Skin epidermis (tissue), 12 donors: Measurements from ENCODE around the gene CENPA.
"Not testable (repeated sequence)": the region's sequence is repeated elsewhere in the genome, so short reads cannot be mapped to it uniquely, and the experiment has no call there.

ENCODE experiments used
- H3K27ac ChIP-seq, 21 experiments: fragments of 200-600 bp; sonication (generic) in 11 of 21; one replicate each; pipeline ENCODE4 v1.5.0; 2020; ENCODE audit warnings: mild to moderate bottlenecking in 3 of 21, inconsistent platforms in 2 of 21, moderate library complexity in 2 of 21
- H3K4me3 ChIP-seq, 7 experiments: fragments of 200-600 bp; sonication (generic) in 2 of 7; one replicate each; pipeline ENCODE4 v1.5.0; 2020; ENCODE audit warnings: inconsistent platforms in 2 of 7, mild to moderate bottlenecking in 2 of 7, moderate library complexity in 1 of 7

Gene CENPA

DNA sequence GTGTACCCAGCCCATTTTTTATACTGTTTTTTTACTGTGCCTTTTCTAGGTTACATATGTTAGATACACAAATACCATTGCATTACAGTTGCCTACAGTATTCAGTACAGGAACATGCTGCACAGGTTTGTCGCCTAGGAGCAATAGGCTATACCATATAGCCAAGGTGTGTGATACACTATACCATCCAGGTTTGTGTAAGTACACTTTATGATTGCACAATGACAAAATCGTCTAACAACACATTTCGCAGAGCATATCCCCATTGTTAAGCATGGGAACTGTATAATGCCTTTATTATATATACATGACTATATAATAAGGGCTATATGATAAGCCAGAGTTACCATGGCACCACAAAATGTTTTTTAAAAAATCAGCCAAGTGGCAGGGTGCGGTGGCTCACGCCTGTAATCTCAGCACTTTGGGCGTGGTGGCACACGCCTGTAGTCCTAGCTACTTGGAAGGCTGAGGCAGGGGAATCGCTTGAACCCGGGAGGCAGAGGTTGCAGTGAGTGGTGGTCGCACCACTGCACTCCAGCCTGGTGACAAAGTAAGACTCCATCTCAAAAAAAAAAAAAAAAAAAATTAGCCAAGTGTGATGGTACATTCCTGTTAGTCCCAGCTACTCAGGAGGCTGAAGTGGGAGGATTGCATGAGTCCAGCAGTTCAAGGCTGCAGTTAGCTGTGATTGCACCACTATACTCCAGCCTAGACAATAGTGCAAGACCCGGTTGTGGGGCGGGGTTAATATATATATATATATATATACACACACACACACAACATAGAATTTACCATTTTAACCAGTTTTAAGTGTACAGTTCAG lies 2.8 kb upstream of the CENPA start:
- H3K27ac ChIP-seq: peak overlapping the region in 1 of 21 experiments; percentile 29

DNA sequence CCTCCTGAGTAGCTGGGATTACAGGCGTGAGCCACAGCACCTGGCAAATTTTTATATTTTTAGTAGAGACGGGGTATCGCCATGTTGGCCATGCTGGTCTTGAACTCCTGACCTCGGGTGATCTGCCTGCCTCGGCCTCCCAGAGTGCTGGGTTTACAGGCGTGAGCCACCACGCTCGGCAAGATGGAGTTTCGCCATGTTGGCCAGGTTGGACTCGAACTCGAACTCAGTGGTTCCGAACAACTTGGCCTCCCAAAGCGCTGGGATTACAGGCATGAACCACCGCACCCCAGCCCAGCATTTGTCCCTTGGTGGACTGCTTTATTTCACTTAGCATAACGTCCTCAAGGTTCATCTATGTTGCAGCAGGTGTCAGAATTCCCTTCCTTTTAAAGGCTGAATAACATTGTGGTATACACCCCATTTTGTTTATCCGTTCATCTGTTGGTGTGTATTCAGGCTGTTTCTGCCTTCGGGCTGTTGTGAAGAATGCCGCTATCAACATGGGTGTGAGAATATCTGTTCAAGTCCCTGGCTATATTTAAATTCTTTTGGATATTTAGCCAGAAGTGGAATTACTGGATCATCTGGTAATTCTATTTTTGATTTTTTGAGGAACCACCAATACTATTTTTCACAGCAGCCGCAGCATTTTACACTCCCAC lies 1.2 kb upstream of the CENPA start:
- Histone ChIP-seq H3K4me3 (peak overlapping the region in 3 of 7 experiments; percentile 24 to 96 (median 96)), H3K27ac (peak overlapping the region in 5 of 21 experiments; percentile 9 to 69 (median 69))

More for the DNA sequence above, 2.8 kb upstream of the CENPA start:
- no peak overlapping the region for H3K4me3 ChIP-seq

DNA sequence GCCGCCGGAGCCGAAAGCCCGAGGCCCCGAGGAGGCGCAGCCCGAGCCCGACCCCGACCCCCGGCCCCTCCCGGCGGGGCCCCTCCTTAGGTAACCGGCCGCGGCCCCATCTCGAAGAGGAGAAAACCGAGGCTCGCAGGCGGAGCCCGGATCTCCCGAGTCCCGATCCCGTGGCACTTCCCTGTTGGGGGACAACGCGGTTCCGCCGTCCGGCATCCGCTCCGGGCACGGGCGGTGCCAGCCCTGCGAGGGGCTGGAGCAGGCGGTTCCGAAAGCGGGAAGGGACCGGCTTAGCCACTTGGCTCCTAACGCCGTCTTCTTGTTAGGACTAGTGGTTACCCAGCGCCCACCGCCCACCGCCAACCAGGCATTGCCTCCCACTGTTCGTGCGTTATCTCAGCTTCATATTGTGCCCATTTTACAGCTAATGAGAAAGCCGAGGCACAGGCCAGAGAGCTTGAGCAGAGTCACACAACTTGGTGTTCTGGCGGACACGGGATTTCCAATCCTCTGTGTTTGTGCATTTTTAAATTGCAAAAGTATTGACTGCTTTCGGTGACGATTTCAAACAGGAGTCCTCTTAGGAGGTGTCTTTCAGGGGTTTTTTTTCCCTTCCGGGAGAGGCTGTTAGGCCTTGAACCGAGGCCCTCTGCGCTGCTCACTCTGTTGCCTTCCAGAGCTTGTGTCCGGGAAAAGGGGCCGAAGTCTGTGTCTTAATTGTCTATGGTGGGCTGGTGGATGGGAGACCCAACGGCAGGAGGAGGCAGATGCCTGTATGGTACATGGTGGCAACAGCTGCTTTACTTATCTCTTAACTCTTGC lies 562 bp downstream of the CENPA start:
- Histone ChIP-seq H3K4me3 (peak overlapping the region; percentile 76 to 96 (median 89)), H3K27ac (peak overlapping the region in 12 of 21 experiments; percentile 12 to 72 (median 48))

DNA sequence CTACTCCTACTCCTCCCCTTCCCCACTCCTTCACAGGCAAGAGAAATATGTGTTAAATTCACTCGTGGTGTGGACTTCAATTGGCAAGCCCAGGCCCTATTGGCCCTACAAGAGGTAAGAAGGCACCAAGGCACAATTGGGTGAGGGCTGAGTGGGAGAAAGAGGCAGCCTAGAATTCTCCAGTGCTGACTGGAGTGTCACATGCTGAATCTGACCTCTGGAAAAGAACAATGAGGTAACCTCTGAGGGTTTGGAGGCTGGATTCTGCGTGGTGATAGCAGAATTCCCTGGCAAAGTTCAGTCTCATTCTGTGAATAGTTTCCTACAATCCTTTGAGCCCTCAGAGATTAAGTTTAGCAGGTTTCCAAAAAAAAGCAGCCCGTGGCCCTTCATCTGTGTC lies 6.9 kb downstream of the CENPA start:
- Histone ChIP-seq H3K27ac (no peak overlapping the region), H3K4me3 (no peak overlapping the region)

DNA sequence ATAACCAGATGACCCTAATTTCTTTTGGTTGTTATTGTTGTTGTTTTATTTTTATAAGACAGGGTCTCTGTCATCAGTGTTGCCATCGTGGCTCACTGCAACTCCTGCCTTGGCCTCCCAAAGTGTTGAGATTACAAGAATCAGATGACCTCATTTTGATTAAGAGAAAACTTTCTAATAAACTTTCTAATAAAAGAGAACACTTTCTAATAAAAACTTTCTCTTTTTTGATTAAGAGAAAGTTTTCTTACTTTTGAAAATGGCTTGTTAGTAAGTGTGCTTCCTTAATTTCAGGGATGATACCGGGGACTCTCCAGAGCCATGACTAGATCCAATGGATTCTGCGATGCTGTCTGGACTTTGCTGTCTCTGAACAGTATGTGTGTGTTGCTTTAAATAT lies 7.7 kb downstream of the CENPA start:
- H3K27ac ChIP-seq: no peak overlapping the region

DNA sequence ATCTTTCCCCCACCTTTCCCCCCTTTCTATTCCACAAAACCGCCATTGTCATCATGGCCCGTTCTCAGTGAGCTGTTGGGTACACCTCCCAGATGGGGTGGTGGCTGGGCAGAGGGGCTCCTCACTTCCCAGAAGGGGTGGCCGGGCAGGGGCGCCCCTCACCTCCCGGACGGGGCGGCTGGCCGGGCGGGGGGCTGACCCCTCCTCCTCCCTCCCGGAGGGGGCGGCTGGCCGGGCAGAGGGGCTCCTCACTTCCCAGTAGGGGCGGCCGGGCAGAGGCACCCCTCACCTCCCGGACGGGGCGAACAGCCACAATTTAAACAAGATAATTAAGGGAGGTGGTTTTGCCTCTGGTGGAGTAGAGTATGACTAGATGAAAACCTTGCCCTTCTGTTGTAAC lies 9.3 kb downstream of the CENPA start:
- H3K4me3 ChIP-seq, H3K27ac ChIP-seq: not testable (repeated sequence)

More for the DNA sequence above, 7.7 kb downstream of the CENPA start:
- no peak overlapping the region for H3K4me3 ChIP-seq

DNA sequence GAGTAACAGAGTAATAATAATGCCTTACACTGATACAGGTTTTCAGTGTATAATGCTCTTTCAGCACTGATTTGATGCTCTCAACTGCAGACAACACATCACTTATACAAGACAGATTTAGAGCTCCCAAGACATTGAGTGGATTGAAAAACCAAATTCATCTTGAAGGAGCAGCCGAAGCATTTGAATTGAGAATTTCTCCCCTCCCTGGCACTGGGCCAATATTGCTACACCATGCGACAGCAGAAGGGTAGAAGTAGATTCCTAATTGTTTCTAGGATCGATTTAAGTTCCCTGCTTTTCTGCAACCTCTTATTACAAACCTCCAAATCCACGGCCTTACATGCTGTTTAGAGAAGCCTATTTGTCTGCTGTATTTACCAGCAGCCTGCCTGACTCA lies 15.5 kb downstream of the CENPA start:
- H3K4me3 ChIP-seq: no peak overlapping the region

DNA sequence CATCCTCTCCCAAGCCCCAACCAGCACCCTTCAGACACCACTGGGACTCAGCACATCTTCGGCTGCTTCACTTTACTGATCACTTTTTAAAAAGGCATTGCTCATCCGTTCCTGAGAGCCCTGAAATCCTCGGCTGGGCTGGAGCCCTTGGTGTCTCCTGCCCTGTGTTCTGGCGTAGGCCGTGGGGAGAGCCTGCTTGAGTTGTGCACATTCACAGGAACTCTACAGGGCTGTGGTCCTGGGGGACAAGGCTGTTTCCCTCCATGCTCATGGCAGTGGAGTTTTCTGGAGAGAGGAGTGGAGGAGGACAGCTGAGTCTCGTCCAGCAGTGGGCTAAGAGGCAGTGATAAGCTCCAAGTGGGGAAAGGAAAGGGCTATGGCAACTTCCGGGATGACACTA lies 15.9 kb downstream of the CENPA start:
- no peak overlapping the region for H3K27ac ChIP-seq
- no peak overlapping the region for H3K4me3 ChIP-seq

More for the DNA sequence above, 15.5 kb downstream of the CENPA start:
- no peak overlapping the region for H3K27ac ChIP-seq

DNA sequence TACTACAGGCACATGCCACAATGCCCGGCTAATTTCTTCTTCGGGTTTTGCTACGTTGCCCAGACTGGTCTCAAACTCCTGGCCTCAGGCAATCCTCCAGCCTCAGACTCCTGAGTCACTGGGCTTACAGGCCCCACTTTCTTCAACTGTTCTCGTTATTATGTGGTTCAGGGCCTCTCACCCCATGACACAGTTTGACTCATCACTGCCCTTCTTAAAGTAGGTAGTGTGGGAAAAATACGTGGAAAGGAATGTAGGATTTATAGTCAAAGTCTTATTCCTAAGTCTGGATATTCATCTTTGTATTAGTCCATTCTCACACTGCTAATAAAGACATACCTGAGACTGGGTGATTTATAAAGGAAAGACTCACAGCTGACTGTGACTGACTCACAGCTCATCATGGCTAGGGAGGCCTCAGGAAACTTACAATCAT lies 19.4 kb downstream of the CENPA start:
- Histone ChIP-seq H3K4me3 (no peak overlapping the region), H3K27ac (no peak overlapping the region)

DNA sequence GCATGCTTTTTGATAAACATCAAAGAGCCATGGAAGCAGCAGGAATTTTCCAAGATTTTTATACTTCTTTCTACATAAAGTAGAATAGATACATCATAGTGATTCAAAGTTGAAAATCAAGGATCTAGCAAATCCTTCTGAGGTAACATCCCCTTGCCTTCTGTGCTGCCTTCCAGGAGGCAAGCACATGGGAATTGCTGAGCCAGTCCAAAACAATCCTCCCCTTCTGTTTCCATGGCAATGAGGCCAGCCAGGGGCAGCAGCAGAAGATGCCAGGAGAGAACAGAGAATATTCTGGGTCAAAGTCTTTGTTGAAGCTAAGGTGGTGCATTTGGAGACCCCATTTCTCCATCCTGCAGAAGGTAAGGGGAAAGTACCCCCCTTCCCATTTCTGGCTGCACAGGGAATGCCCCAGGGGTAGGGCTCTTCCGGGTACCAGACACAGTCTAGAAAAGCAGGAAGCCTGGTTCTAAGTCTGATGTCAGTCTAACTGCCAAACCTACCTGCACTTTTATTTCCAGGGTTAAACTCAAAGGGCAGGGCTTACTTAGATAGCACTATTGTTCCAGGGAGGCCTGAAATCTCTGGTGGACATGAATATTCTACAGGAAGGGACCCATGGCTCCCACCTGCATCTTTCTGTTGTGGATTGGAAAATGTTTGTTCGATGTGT lies 22.1 kb downstream of the CENPA start:
- no peak overlapping the region for H3K27ac ChIP-seq
- no peak overlapping the region for H3K4me3 ChIP-seq

DNA sequence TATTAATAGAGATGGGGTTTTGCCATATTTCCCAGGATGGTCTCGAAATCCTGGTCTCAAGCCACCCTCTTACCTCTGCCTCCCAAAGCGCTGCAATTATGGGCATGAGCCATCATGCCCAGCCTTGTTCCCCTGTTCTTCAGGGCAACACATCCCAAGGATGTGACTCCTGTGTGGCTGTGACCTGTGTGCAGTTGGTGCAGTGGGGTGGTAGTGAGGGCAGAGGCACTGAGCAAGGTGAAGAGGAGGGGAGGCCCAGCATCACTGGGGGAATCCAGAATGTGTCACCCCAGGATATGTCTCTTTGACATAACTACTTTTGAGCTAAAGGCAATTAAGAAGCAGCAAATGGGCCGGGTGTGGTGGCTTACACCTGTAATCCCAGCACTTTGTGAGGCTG lies 23.4 kb downstream of the CENPA start:
- H3K4me3 ChIP-seq: no peak overlapping the region

DNA sequence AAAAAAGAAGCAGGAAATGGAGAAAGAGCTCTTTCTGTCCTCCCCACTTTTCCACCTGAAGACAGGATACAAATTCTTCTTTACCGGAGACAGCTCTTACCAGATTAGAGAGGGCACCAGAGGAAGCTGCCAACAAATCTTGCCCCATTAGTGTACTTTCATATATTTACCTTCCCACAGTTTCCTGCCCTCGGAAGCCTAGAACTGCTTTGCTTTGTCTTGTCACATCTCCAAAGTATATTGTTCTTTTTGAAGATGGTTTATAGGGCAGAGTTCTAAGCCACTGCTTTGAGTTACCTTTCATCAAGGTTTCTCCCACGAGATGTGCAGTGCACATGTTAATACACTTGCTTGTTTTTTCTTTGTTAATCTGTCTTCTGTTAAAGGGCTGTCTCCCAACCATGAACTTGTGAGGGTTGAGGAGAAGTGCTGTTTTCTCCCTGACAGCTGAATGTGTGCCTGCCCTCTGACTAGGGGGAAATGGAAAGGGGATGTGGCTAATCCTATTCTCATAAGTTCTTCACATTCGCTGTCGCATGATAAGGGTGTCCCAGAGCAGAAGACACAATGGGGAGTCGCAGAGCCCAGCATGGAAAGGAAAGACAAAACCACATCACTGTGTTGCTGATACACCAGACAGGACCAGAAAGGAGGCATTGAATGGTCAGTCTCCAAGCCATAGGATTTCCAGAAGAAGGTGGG lies 24.2 kb downstream of the CENPA start:
- Histone ChIP-seq H3K27ac (no peak overlapping the region), H3K4me3 (no peak overlapping the region)

More for the DNA sequence above, 23.4 kb downstream of the CENPA start:
- no peak overlapping the region for H3K27ac ChIP-seq

DNA sequence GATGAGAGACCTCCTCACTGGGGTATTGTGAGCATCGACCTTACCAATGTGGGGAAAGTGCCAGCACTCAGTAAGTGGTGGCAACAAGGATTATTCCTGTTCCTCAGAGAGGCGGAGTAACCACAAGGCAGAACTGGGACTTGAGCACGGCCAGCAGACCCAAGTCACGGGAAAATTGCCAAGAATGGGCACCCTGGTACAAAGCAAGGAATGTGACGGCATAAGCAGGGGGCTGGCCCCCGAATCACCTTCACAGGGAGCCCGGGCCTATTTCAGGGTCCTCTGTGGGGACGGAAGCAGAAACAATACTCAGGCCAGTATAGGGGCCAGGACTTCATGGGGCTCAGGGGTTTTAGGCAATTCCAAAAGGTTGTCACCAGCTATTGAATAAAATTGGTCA lies 25.4 kb downstream of the CENPA start:
- no peak overlapping the region for H3K27ac ChIP-seq

DNA sequence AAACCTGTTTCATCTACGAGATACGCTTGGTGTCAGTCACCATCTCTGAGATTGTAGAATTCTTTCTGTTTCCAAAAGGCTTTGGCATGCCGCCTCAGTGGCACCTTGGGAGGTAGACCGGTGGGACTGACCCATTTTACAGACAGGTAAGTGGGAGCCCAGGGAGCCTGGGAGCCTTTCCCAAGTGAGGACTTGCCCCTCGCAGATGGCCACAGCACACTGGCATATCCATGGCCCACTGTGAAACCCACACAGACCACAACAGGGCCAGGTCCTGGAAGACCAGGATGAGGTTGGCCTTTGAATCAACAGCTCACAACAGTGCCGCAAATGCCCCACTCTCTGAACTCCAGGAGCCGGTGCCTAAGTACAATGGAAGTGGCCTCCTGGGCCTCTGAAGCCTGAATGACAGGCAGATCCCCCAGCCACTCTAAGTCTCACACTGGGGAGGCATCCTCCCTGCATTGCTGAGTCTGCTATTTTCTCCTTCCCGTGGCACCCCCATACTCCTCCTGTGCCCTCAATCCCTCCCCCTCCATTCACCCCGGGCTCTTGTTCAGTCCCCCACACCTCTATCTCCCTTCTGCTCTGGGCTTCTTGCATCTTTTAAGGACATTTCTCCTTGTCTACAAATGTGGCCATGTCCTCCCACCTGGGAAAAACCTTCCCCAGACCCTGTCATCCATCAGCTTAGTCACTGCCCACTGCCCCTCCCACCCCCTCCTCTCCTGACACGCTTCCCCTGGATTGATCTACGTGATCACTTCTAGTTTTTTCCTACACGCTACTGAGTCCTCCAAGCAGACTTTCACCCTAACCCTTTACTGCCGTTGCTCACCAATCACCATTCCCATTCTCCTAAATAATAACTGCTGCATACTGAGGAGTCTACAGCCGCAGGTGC lies 26.2 kb downstream of the CENPA start:
- no peak overlapping the region for H3K27ac ChIP-seq

More for the DNA sequence above, 25.4 kb downstream of the CENPA start:
- no peak overlapping the region for H3K4me3 ChIP-seq

DNA sequence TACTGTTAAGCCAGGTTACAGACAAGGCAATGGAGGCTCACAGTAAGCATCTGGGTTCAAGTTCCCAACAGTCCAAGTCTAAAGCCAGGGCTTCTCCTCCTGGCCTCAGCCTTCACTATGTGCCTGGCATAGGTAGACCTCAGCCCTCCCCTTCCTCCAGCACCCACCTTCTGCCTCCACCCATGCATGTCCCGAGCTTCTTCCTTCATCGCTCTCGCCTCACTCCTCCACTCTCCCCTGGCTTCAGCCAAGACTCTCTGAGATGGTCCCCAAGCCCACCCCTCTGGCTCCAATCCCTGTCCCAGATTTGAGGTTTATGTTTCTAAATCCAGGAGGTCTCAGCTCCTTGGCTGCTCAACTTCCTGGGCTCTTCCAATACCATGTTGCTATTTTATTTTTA lies 26.9 kb downstream of the CENPA start:
- H3K4me3 ChIP-seq: no peak overlapping the region
- H3K27ac ChIP-seq: no peak overlapping the region

More for the DNA sequence above, 26.2 kb downstream of the CENPA start:
- H3K4me3 ChIP-seq: no peak overlapping the region

DNA sequence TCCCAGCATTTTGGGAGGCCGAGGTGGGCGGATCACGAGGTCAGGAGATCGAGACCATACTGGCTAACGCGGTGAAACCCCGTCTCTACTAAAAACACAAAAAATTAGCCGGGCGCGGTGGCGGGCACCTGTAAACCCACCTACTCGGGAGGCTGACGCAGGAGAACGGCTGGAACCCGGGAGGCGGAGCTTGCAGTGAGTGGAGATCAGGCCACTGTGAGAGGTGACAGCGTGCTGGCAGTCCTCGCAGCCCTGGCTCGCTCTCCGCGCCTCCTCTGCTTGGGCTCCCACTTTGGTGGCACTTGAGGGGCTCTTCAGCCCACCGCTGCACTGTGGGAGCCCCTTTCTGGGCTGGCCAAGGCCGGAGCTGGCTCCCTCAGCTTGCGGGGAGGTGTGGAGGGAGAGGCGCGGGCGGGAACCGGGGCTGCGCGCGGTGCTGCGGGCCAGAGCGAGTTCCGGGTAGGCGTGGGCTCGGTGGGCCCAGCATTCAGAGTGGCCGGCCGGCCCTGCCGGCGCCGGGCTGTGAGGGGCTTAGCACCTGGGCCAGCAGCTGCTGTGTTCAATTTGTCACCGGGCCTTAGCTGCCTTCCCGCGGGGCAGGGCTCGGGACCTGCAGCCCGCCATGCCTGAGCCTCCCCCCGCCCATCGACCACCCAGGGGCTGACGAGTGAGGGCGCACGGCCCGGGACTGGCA lies 28.4 kb downstream of the CENPA start:
- not testable (repeated sequence) for H3K27ac ChIP-seq, H3K4me3 ChIP-seq

DNA sequence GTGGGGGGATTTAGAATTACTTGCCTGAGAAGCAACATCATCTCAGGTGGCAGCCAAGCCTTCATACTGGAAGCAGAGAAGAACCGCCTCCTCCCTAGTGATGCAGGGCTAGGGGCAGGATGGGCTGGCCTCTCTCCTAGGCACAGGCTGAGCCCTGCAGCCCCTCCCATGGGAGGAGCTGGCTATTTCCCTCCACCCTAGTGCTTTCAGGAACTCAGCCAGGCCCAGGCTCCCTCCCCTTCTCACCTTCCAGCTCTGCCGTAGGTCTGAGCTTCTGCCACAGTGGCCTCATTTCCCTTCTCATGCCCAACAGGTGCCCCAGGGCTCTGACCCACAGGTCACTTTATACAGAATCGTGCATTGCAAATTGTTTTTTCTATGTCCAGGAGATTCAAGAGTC lies 31.0 kb downstream of the CENPA start:
- H3K4me3 ChIP-seq: no peak overlapping the region
- H3K27ac ChIP-seq: no peak overlapping the region
